ENCODE measurements around the gene UBTD2.
"Not testable (repeated sequence)": the region's sequence is repeated elsewhere in the genome, so short reads cannot be mapped to it uniquely, and the experiment has no call there.

DNA sequence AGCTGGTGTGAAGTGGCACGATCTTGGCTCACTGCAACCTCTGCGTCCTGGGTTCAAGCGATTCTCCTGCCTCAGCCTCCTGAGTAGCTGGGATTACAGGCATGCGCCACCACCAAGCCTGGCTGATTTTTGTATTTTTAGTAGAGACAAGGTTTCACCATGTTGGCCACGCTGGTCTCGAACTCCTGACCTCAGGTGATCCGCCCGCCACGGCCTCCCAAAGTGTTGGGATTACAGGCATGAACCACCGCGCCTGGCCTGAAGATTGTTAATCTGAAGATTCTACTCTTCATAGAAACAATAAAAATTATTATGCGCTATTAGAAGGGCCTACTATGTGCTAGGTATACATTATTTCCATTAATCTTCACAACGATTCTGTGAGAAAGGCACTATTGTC, 43.3 kb upstream of the UBTD2 start:
- TF ChIP-seq, protein P1, sequence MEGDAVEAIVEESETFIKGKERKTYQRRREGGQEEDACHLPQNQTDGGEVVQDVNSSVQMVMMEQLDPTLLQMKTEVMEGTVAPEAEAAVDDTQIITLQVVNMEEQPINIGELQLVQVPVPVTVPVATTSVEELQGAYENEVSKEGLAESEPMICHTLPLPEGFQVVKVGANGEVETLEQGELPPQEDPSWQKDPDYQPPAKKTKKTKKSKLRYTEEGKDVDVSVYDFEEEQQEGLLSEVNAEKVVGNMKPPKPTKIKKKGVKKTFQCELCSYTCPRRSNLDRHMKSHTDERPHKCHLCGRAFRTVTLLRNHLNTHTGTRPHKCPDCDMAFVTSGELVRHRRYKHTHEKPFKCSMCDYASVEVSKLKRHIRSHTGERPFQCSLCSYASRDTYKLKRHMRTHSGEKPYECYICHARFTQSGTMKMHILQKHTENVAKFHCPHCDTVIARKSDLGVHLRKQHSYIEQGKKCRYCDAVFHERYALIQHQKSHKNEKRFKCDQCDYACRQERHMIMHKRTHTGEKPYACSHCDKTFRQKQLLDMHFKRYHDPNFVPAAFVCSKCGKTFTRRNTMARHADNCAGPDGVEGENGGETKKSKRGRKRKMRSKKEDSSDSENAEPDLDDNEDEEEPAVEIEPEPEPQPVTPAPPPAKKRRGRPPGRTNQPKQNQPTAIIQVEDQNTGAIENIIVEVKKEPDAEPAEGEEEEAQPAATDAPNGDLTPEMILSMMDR (IDR thresholded peaks at IDR 0.05 in 4 of 5, conservative IDR thresholded peaks at IDR 0.05 in 1 of 5): not testable (repeated sequence)
- TF ChIP-seq POLR2A (IDR thresholded peaks at IDR 0.05): not testable (repeated sequence)

All from gastrocnemius medialis (tissue), 4 donors.